Neutrophil (primary cell): ENCODE measurements around the gene APOL3.

ENCODE experiments used
- H3K27ac ChIP-seq: fragments of 200-600 bp; sonication (generic); 2 replicates; pipeline ENCODE4 v1.5.1; 2016; ENCODE audit warnings: mild to moderate bottlenecking, moderate library complexity
- H3K27me3 ChIP-seq: fragments of 200-600 bp; sonication (generic); 2 replicates; pipeline ENCODE4 v1.6.0; 2016; ENCODE audit warnings: mild to moderate bottlenecking
- H3K36me3 ChIP-seq: fragments of 200-600 bp; sonication (generic); 2 replicates; pipeline ENCODE4 v1.5.1; 2017
- H3K4me1 ChIP-seq, 2 experiments: fragments of 200-600 bp in 1 of 2; sonication (generic) in 1 of 2; 1 replicate in 1 of 2; 2 replicates in 1 of 2; pipeline versions ENCODE4 v1.5.1 to v1.6.1; 2013 to 2016; ENCODE audit warnings: low read depth in 1 of 2, low read length in 1 of 2, mild to moderate bottlenecking in 1 of 2, moderate library complexity in 1 of 2; ENCODE audit not compliant: control insufficient read depth in 1 of 2, insufficient read depth in 1 of 2
- H3K4me3 ChIP-seq, 2 experiments: fragments of 200-600 bp in 1 of 2; sonication (generic) in 1 of 2; 1 replicate in 1 of 2; 2 replicates in 1 of 2; pipeline ENCODE4 v1.5.1; 2013 to 2016; ENCODE audit warnings: low read depth in 1 of 2, low read length in 1 of 2, mild to moderate bottlenecking in 1 of 2, moderate library complexity in 1 of 2
- H3K9me3 ChIP-seq: fragments of 200-600 bp; sonication (generic); 2 replicates; pipeline ENCODE4 v1.5.1; 2016
- CTCF ChIP-seq: fragments of 200-600 bp; sonication (generic); IDR thresholded peaks from 2 replicates; pipeline ENCODE4 v1.5.1; 2016; ENCODE audit warnings: antibody characterized with exemption

APOL3 gene

GRCh38 chr22:36180928-36181327 is 20.4 kb upstream of the APOL3 start:
- H3K36me3 ChIP-seq = no peaks in the 10 kb centered on the region
- no peaks in the 10 kb centered on the region for H3K27me3 ChIP-seq
- H3K4me1 ChIP-seq = no peaks in the 10 kb centered on the region
- no peak overlapping the region for H3K27ac ChIP-seq
- H3K9me3 ChIP-seq = no peaks in the 10 kb centered on the region
- H3K4me3 ChIP-seq = no peak overlapping the region
- TF ChIP-seq CTCF = no peak

- no peaks in the 10 kb centered on the region for H3K36me3 ChIP-seq
- H3K4me3 ChIP-seq = no peak overlapping the region
- H3K9me3 ChIP-seq = no peaks in the 10 kb centered on the region
- no peaks in the 10 kb centered on the region for H3K4me1 ChIP-seq
- no peak overlapping the region for H3K27ac ChIP-seq
- no peaks in the 10 kb centered on the region for H3K27me3 ChIP-seq
- TF ChIP-seq CTCF = peak; percentile 63
Observed at GRCh38 chr22:36180038-36180880, 19.7 kb upstream of the APOL3 start.

- TF ChIP-seq CTCF = no peak
- no peak overlapping the region for H3K4me3 ChIP-seq
- no peaks in the 10 kb centered on the region for H3K36me3 ChIP-seq
- H3K9me3 ChIP-seq = no peaks in the 10 kb centered on the region
- H3K27ac ChIP-seq = no peak overlapping the region
- no peaks in the 10 kb centered on the region for H3K27me3 ChIP-seq
- H3K4me1 ChIP-seq = no peaks in the 10 kb centered on the region
Observed at GRCh38 chr22:36177160-36177559, 16.6 kb upstream of the APOL3 start.

- H3K4me1 ChIP-seq = no peaks in the 10 kb centered on the region
- no peaks in the 10 kb centered on the region for H3K36me3 ChIP-seq
- H3K4me3 ChIP-seq = no peak overlapping the region
- no peaks in the 10 kb centered on the region for H3K9me3 ChIP-seq
- TF ChIP-seq CTCF = no peak
- H3K27ac ChIP-seq = no peak overlapping the region
- no peaks in the 10 kb centered on the region for H3K27me3 ChIP-seq
Observed at GRCh38 chr22:36175892-36176291, 15.3 kb upstream of the APOL3 start.

- Histone ChIP-seq H3K4me1 (no peaks in the 10 kb centered on the region), H3K36me3 (no peaks in the 10 kb centered on the region), H3K4me3 (no peak overlapping the region), H3K27ac (no peak overlapping the region), H3K27me3 (no peaks in the 10 kb centered on the region), H3K9me3 (no peaks in the 10 kb centered on the region)
- no peak for TF ChIP-seq CTCF
Observed at GRCh38 chr22:36171941-36172340, 11.4 kb upstream of the APOL3 start.
